ENCODE results near the gene SLC5A9. TPM values are rescaled to one million over a fixed set of nuclear protein-coding genes. Genes with fewer than 3 reads are reported as not detected.
A peak's percentile ranks its signal among the peaks of the same experiment; 100 is the strongest.

Gene SLC5A9
- total RNA-seq, 1 donor from 2014 or later = not detected

DNA sequence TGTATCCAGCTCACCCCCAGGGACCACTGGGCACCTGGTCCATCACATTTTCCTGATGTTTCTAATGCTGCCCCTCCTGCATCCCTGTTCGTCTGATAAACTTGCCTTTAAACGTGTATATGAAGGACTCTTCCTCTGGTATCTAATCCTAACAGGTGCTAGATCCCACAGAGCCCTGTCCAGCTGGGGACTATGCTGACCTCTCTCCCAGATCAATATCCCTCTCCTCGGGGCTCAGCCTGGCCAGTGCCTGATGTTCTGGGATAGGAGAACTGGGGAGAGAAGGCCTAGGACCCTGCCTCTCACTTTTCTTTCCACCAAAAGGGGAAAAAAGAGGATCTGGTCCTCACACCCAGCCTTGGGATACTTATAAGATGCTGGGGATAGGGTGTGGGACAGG is 1.4 kb upstream of the SLC5A9 start:
- H3K4me3 ChIP-seq (ENCODE audit: low read depth, low read length) = no peak overlapping the region
- no peak for TF ChIP-seq CTCF (IDR thresholded peaks at IDR 0.05; ENCODE audit: insufficient read depth, low read length, severe bottlenecking)
- H3K36me3 ChIP-seq (ENCODE audit: control insufficient read depth, insufficient read depth, low read length) = no peaks in the 10 kb centered on the region
- FAIRE-seq = no peak
- H3K27me3 ChIP-seq (ENCODE audit: control insufficient read depth, insufficient read depth, low read length) = no peaks in the 10 kb centered on the region
- DNase-seq (ENCODE audit: low read depth) = no peak

DNA sequence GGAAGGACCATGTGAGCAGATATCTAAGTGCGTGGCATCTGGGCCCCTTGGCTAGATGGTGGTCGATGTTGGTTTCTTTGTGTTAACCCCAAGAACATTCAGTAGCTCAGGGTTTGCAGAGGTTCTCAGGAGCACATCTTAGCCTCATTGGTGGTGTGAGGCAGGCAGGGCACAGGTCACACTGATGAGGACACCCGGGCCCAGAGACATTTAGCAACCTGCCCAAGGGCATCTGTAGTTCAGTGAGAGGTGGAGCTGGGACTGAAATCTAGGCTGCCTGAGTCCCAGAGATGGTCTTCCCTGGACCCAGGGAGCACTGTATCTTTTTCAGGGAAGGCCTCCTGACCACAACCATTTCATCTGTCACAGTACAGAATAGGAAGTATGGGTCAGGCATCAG is 859 bp upstream of the SLC5A9 start:
- FAIRE-seq (peak; percentile 40), DNase-seq (ENCODE audit: low read depth) (no peak)
- Histone ChIP-seq H3K36me3 (ENCODE audit: control insufficient read depth, insufficient read depth, low read length) (no peaks in the 10 kb centered on the region), H3K27me3 (ENCODE audit: control insufficient read depth, insufficient read depth, low read length) (no peaks in the 10 kb centered on the region), H3K4me3 (ENCODE audit: low read depth, low read length) (no peak overlapping the region)
- TF ChIP-seq CTCF (IDR thresholded peaks at IDR 0.05; ENCODE audit: insufficient read depth, low read length, severe bottlenecking) = no peak

GRCh38 chr1:48223366-48224240 is 1.1 kb downstream of the SLC5A9 start:
- no peak for FAIRE-seq
- DNase-seq (ENCODE audit: low read depth) = no peak
- no peak overlapping the region for H3K4me3 ChIP-seq (ENCODE audit: low read depth, low read length)
- no peaks in the 10 kb centered on the region for H3K27me3 ChIP-seq (ENCODE audit: control insufficient read depth, insufficient read depth, low read length)
- H3K36me3 ChIP-seq (ENCODE audit: control insufficient read depth, insufficient read depth, low read length) = no peaks in the 10 kb centered on the region
- TF ChIP-seq CTCF (IDR thresholded peaks at IDR 0.05; ENCODE audit: insufficient read depth, low read length, severe bottlenecking) = no peak

GRCh38 chr1:48224791-48225190 is 2.3 kb downstream of the SLC5A9 start:
- Histone ChIP-seq H3K36me3 (ENCODE audit: control insufficient read depth, insufficient read depth, low read length) (no peaks in the 10 kb centered on the region), H3K27me3 (ENCODE audit: control insufficient read depth, insufficient read depth, low read length) (no peaks in the 10 kb centered on the region), H3K4me3 (ENCODE audit: low read depth, low read length) (no peak overlapping the region)
- no peak for FAIRE-seq
- no peak for TF ChIP-seq CTCF (IDR thresholded peaks at IDR 0.05; ENCODE audit: insufficient read depth, low read length, severe bottlenecking)
- DNase-seq (ENCODE audit: low read depth) = no peak

GRCh38 chr1:48225579-48225978 is 3.1 kb downstream of the SLC5A9 start:
- DNase-seq (ENCODE audit: low read depth) (no peak), FAIRE-seq (peak; percentile 88)
- Histone ChIP-seq H3K27me3 (ENCODE audit: control insufficient read depth, insufficient read depth, low read length) (no peaks in the 10 kb centered on the region), H3K36me3 (ENCODE audit: control insufficient read depth, insufficient read depth, low read length) (no peaks in the 10 kb centered on the region), H3K4me3 (ENCODE audit: low read depth, low read length) (no peak overlapping the region)
- no peak for TF ChIP-seq CTCF (IDR thresholded peaks at IDR 0.05; ENCODE audit: insufficient read depth, low read length, severe bottlenecking)

Measured in bronchial epithelial cell (primary cell).